ENCODE measurements around the gene TPP1. TPM values are rescaled to one million over a fixed set of nuclear protein-coding genes. Genes with fewer than 3 reads are reported as not detected.

Gene TPP1
- total and polyA plus RNA-seq, 2 of the 13 experiments (the other 11 are each of a cell fraction or from before 2014, with no cell fraction given) = 13.9 to 74.6 TPM

GRCh38 chr11:6603287-6604080 is 15.7 kb downstream of the TPP1 start, which contains the start of the genes ILK and RRP8 (continued):
- TF ChIP-seq ZBTB10 (CRISPR knock-in tag; IDR thresholded peaks at IDR 0.05; ENCODE audit: borderline replicate concordance) (no peak; the same call in 1 of the 2 replicates), ZNF784 (CRISPR knock-in tag; IDR thresholded peaks at IDR 0.05; ENCODE audit: borderline replicate concordance) (peak; percentile 66; the same call in 1 of the 2 replicates), KDM1A (CRISPR knock-in tag; IDR thresholded peaks at IDR 0.05) (no peak), ZKSCAN1 (IDR thresholded peaks at IDR 0.05; ENCODE audit: low read length) (no peak), ZNF652 (CRISPR knock-in tag; IDR thresholded peaks at IDR 0.05; ENCODE audit: borderline replicate concordance, low read depth) (no peak), ZSCAN9 (CRISPR knock-in tag; IDR thresholded peaks at IDR 0.05; ENCODE audit: borderline replicate concordance) (no peak), MIER2 (CRISPR knock-in tag; IDR thresholded peaks at IDR 0.05) (no peak), ZNF546 (CRISPR knock-in tag; conservative IDR thresholded peaks at IDR 0.05) (peak; percentile 69; the same call in 1 of the 2 replicates), ZNF44 (CRISPR knock-in tag; IDR thresholded peaks at IDR 0.05) (0 out of 2 replicates have a peak, but pooled peaks have one; percentile 83), MYC (CRISPR knock-in tag; IDR thresholded peaks at IDR 0.05; ENCODE audit: borderline replicate concordance) (peak; percentile 95), ZNF670 (CRISPR knock-in tag; IDR thresholded peaks at IDR 0.05; ENCODE audit: borderline replicate concordance) (peak; percentile 90), ZNF326 (CRISPR knock-in tag; IDR thresholded peaks at IDR 0.05; ENCODE audit: borderline replicate concordance) (no peak), ZNF773 (CRISPR knock-in tag; IDR thresholded peaks at IDR 0.05; ENCODE audit: borderline replicate concordance) (no peak; the same call in 1 of the 2 replicates), KLF13 (CRISPR knock-in tag; IDR thresholded peaks at IDR 0.05) (no peak), TEAD2 (CRISPR knock-in tag; IDR thresholded peaks at IDR 0.05) (no peak), BHLHE40 (IDR thresholded peaks at IDR 0.05; ENCODE audit: low read length) (no peak), SKIL (CRISPR knock-in tag; IDR thresholded peaks at IDR 0.05; ENCODE audit: borderline replicate concordance) (peak; percentile 81), ESRRA (CRISPR knock-in tag; IDR thresholded peaks at IDR 0.05; ENCODE audit: low read depth) (no peak), MAFF (IDR thresholded peaks at IDR 0.05; ENCODE audit: low read depth, low read length) (no peak), PRDM15 (CRISPR knock-in tag; IDR thresholded peaks at IDR 0.05) (no peak), ZFP90 (CRISPR knock-in tag; IDR thresholded peaks at IDR 0.05; ENCODE audit: borderline replicate concordance) (no peak)

All from HepG2 (cell line).